Activated CD4-positive, alpha-beta T cell treated with anti-CD3 and anti-CD28 coated beads, Interleukin-2, amount 10 ng/mL, durations not matched to agents 7 days and 5 days (primary cell): Measurements from ENCODE around the gene PRKN. TPM values are rescaled to one million over a fixed set of nuclear protein-coding genes. Genes with fewer than 3 reads are reported as not detected.
"Not testable (repeated sequence)": the region's sequence is repeated elsewhere in the genome, so short reads cannot be mapped to it uniquely, and the experiment has no call there.

ENCODE experiments used
- CTCF ChIA-PET: fragments of 350-600 bp; sonication (Branson Sonifier 250); formaldehyde crosslinking; loops from one replicate; lab custom pipeline; 2021; ENCODE audit warnings: antibody characterized with exemption; lab: Charles Lee
- POLR2A ChIA-PET: fragments of 350-600 bp; sonication (Branson Sonifier 250); formaldehyde crosslinking; loops from one replicate; lab custom pipeline; 2021; ENCODE audit warnings: antibody characterized with exemption; lab: Charles Lee
- DNase-seq: peaks from one replicate; pipeline ENCODE4 v3.0.0-alpha.2; 2020
- H3K27ac Mint-ChIP-seq: one replicate; pipeline ENCODE4 v1.8.0; 2021; ENCODE audit warnings: mild to moderate bottlenecking, moderate library complexity, mixed read lengths
- H3K27me3 Mint-ChIP-seq: one replicate; pipeline ENCODE4 v1.8.0; 2021; ENCODE audit warnings: mixed read lengths
- H3K36me3 Mint-ChIP-seq: one replicate; pipeline ENCODE4 v1.8.0; 2021; ENCODE audit warnings: low read depth, mixed read lengths
- H3K4me1 Mint-ChIP-seq: one replicate; pipeline ENCODE4 v1.8.0; 2021; ENCODE audit warnings: mixed read lengths
- H3K4me3 Mint-ChIP-seq: one replicate; pipeline ENCODE4 v1.8.0; 2021; ENCODE audit warnings: mild to moderate bottlenecking, moderate library complexity, mixed read lengths
- H3K9me3 Mint-ChIP-seq: one replicate; pipeline ENCODE4 v1.8.0; 2021; ENCODE audit warnings: mixed read lengths
- total RNA-seq, 2 experiments: library from RNA; stranded (reverse); gene quantifications; one replicate each; pipeline ENCODE4 v1.2.3, GENCODE V29; 2021

Gene PRKN
- total RNA-seq, 2 experiments from 2014 or later = 0.77 to 0.94 TPM

GRCh38 chr6:161876231-161876630 lies 851.3 kb downstream of the PRKN start:
- Mint-ChIP-seq H3K27ac (no peak overlapping the region), H3K4me1 (no peaks in the 10 kb centered on the region), H3K36me3 (no peaks in the 10 kb centered on the region), H3K9me3 (peaks cover 2% of the 10 kb centered on the region), H3K4me3 (no peak overlapping the region), H3K27me3 (no peaks in the 10 kb centered on the region)
- no peak for DNase-seq
- CTCF ChIA-PET = no interaction called here
- POLR2A ChIA-PET = no interaction called here

- no peaks in the 10 kb centered on the region for H3K27me3 Mint-ChIP-seq
- H3K4me1 Mint-ChIP-seq = no peaks in the 10 kb centered on the region
- ChIA-PET CTCF (no interaction called here), POLR2A (no interaction called here)
- no peak overlapping the region for H3K4me3 Mint-ChIP-seq
- H3K9me3 Mint-ChIP-seq = peaks cover 3% of the 10 kb centered on the region
- H3K36me3 Mint-ChIP-seq = no peaks in the 10 kb centered on the region
- H3K27ac Mint-ChIP-seq = no peak overlapping the region
- no peak for DNase-seq
These were observed 857.2 kb downstream of the PRKN start for GRCh38 chr6:161870236-161870901.

- Mint-ChIP-seq H3K36me3 (no peaks in the 10 kb centered on the region), H3K4me3 (no peak overlapping the region), H3K27ac (no peak overlapping the region), H3K9me3 (peaks cover 3% of the 10 kb centered on the region), H3K4me1 (no peaks in the 10 kb centered on the region), H3K27me3 (no peaks in the 10 kb centered on the region)
- no peak for DNase-seq
- POLR2A ChIA-PET = no interaction called here
- CTCF ChIA-PET = no interaction called here
These were observed 858.1 kb downstream of the PRKN start for GRCh38 chr6:161869491-161869890.

- no peaks in the 10 kb centered on the region for H3K27me3 Mint-ChIP-seq
- ChIA-PET CTCF (no interaction called here), POLR2A (no interaction called here)
- peaks cover 8% of the 10 kb centered on the region for H3K9me3 Mint-ChIP-seq
- H3K4me1 Mint-ChIP-seq = peaks cover 7% of the 10 kb centered on the region
- H3K4me3 Mint-ChIP-seq = no peak overlapping the region
- H3K36me3 Mint-ChIP-seq = no peaks in the 10 kb centered on the region
- no peak for DNase-seq
- no peak overlapping the region for H3K27ac Mint-ChIP-seq
These were observed 861.0 kb downstream of the PRKN start for GRCh38 chr6:161866570-161866969.

GRCh38 chr6:161861061-161861460 lies 866.5 kb downstream of the PRKN start:
- H3K27me3 Mint-ChIP-seq, H3K4me3 Mint-ChIP-seq, CTCF ChIA-PET, H3K27ac Mint-ChIP-seq, H3K36me3 Mint-ChIP-seq, POLR2A ChIA-PET, DNase-seq, H3K4me1 Mint-ChIP-seq: not testable (repeated sequence)
- H3K9me3 Mint-ChIP-seq = peaks cover 11% of the 10 kb centered on the region

GRCh38 chr6:161853657-161854056 lies 873.9 kb downstream of the PRKN start:
- H3K4me3 Mint-ChIP-seq = no peak overlapping the region
- ChIA-PET CTCF (no interaction called here), POLR2A (no interaction called here)
- H3K9me3 Mint-ChIP-seq = no peaks in the 10 kb centered on the region
- no peaks in the 10 kb centered on the region for H3K4me1 Mint-ChIP-seq
- no peaks in the 10 kb centered on the region for H3K27me3 Mint-ChIP-seq
- DNase-seq = no peak
- no peaks in the 10 kb centered on the region for H3K36me3 Mint-ChIP-seq
- H3K27ac Mint-ChIP-seq = no peak overlapping the region

GRCh38 chr6:161851486-161851885 lies 876.1 kb downstream of the PRKN start:
- DNase-seq, H3K36me3 Mint-ChIP-seq, H3K4me3 Mint-ChIP-seq, H3K9me3 Mint-ChIP-seq, H3K27me3 Mint-ChIP-seq, H3K4me1 Mint-ChIP-seq, H3K27ac Mint-ChIP-seq, POLR2A ChIA-PET: not testable (repeated sequence)
- CTCF ChIA-PET = interaction anchor here (1.0 kb wide), 1 partner anchor 29 kb away, joined by 3 read pairs; no protein-coding TSS in a partner anchor

- Mint-ChIP-seq H3K4me3 (no peak overlapping the region), H3K36me3 (no peaks in the 10 kb centered on the region), H3K27ac (no peak overlapping the region), H3K27me3 (no peaks in the 10 kb centered on the region), H3K4me1 (no peaks in the 10 kb centered on the region), H3K9me3 (no peaks in the 10 kb centered on the region)
- ChIA-PET POLR2A (no interaction called here), CTCF (no interaction called here)
- no peak for DNase-seq
These were observed 877.0 kb downstream of the PRKN start for GRCh38 chr6:161850562-161850961.

- Mint-ChIP-seq H3K9me3 (no peaks in the 10 kb centered on the region), H3K27me3 (no peaks in the 10 kb centered on the region), H3K4me1 (no peaks in the 10 kb centered on the region), H3K4me3 (no peak overlapping the region), H3K27ac (no peak overlapping the region), H3K36me3 (no peaks in the 10 kb centered on the region)
- POLR2A ChIA-PET = no interaction called here
- DNase-seq = no peak
- CTCF ChIA-PET = no interaction called here
These were observed 879.9 kb downstream of the PRKN start for GRCh38 chr6:161847628-161848027.

- H3K9me3 Mint-ChIP-seq = no peaks in the 10 kb centered on the region
- POLR2A ChIA-PET = no interaction called here
These were observed 882.8 kb downstream of the PRKN start for GRCh38 chr6:161844804-161845203.

GRCh38 chr6:161843066-161843465 lies 884.5 kb downstream of the PRKN start:
- no peaks in the 10 kb centered on the region for H3K9me3 Mint-ChIP-seq
- CTCF ChIA-PET = interaction anchor here (0.6 kb wide), 1 partner anchor 175 kb away, joined by 4 read pairs; no protein-coding TSS in a partner anchor
- DNase-seq = no peak
- POLR2A ChIA-PET = no interaction called here
- no peaks in the 10 kb centered on the region for H3K4me1 Mint-ChIP-seq
- no peak overlapping the region for H3K4me3 Mint-ChIP-seq
- H3K27ac Mint-ChIP-seq = no peak overlapping the region
- H3K27me3 Mint-ChIP-seq = no peaks in the 10 kb centered on the region
- H3K36me3 Mint-ChIP-seq = no peaks in the 10 kb centered on the region

More at GRCh38 chr6:161844804-161845203, 882.8 kb downstream of the PRKN start:
- CTCF ChIA-PET = no interaction called here
- Mint-ChIP-seq H3K4me3 (no peak overlapping the region), H3K4me1 (no peaks in the 10 kb centered on the region), H3K27ac (no peak overlapping the region), H3K36me3 (no peaks in the 10 kb centered on the region), H3K27me3 (no peaks in the 10 kb centered on the region)
- DNase-seq = no peak

GRCh38 chr6:161840380-161840779 lies 887.2 kb downstream of the PRKN start:
- Mint-ChIP-seq H3K36me3 (no peaks in the 10 kb centered on the region), H3K4me1 (no peaks in the 10 kb centered on the region), H3K9me3 (no peaks in the 10 kb centered on the region), H3K27ac (no peak overlapping the region), H3K27me3 (no peaks in the 10 kb centered on the region), H3K4me3 (no peak overlapping the region)
- ChIA-PET POLR2A (no interaction called here), CTCF (no interaction called here)
- DNase-seq = no peak

GRCh38 chr6:161838306-161839035 lies 889.1 kb downstream of the PRKN start:
- Mint-ChIP-seq H3K4me3 (no peak overlapping the region), H3K27ac (no peak overlapping the region), H3K36me3 (no peaks in the 10 kb centered on the region), H3K27me3 (no peaks in the 10 kb centered on the region), H3K9me3 (no peaks in the 10 kb centered on the region), H3K4me1 (no peaks in the 10 kb centered on the region)
- no peak for DNase-seq
- ChIA-PET POLR2A (no interaction called here), CTCF (no interaction called here)
